Cardiac septum (tissue), 1 donor: ENCODE measurements around the gene CCDC92. TPM values are rescaled to one million over a fixed set of nuclear protein-coding genes. Genes with fewer than 3 reads are reported as not detected.

Experiments
- DNase-seq: peaks from one replicate; pipeline ENCODE4 v3.0.0-alpha.2; 2020; ENCODE audit warnings: low spot score
- intact Hi-C: fragments of 100-400 bp; cut with DNase I; formaldehyde crosslinking; loops from one replicate; pipeline ENCODE4 v1.14.0; 2022
- total RNA-seq: library from RNA; stranded (reverse); fragmentation: NEBNext Ultra II Directional; extraction: Animal tissue kit (Norgen Biotek cat#: 25700); gene quantifications from one replicate; pipeline ENCODE4 v1.2.1, GENCODE V29; 2021
- donor health status: DM: no; HTN: no; CAD: no.

The CCDC92 gene
- total RNA-seq, 1 donor from 2014 or later, result 48.3 TPM

- intact Hi-C loops, result no loop called here
- peak; percentile 56 for DNase-seq
Observed at GRCh38 chr12:123941624-123942237, 30.9 kb downstream of the CCDC92 start.

- DNase-seq, result no peak
- intact Hi-C loops, result no loop called here
Observed at GRCh38 chr12:123941000-123941399, 31.6 kb downstream of the CCDC92 start.

GRCh38 chr12:123940627-123940966 lies 32.0 kb downstream of the CCDC92 start:
- peak; percentile 35 for DNase-seq
- intact Hi-C loops, result no loop called here

GRCh38 chr12:123939716-123940626 lies 32.7 kb downstream of the CCDC92 start:
- peak; percentile 50 for DNase-seq
- intact Hi-C loops, result no loop called here

GRCh38 chr12:123938679-123939480 lies 33.8 kb downstream of the CCDC92 start:
- DNase-seq, result peak; percentile 35
- intact Hi-C loops, result no loop called here

GRCh38 chr12:123937707-123938591 lies 34.7 kb downstream of the CCDC92 start:
- no peak for DNase-seq
- intact Hi-C loops, result no loop called here

GRCh38 chr12:123936956-123937706 lies 35.5 kb downstream of the CCDC92 start:
- DNase-seq, result no peak
- intact Hi-C loops, result no loop called here

GRCh38 chr12:123936471-123936870 lies 36.2 kb downstream of the CCDC92 start:
- intact Hi-C loops, result no loop called here
- no peak for DNase-seq

- intact Hi-C loops, result no loop called here
- DNase-seq, result no peak
Observed at GRCh38 chr12:123935956-123936355, 36.7 kb downstream of the CCDC92 start.

GRCh38 chr12:123934829-123935228 lies 37.8 kb downstream of the CCDC92 start:
- intact Hi-C loops, result no loop called here
- no peak for DNase-seq

GRCh38 chr12:123934016-123934620 lies 38.5 kb downstream of the CCDC92 start:
- intact Hi-C loops, result no loop called here
- DNase-seq, result no peak

GRCh38 chr12:123933214-123933613 lies 39.4 kb downstream of the CCDC92 start:
- intact Hi-C loops, result no loop called here
- no peak for DNase-seq

GRCh38 chr12:123931686-123932321 lies 40.8 kb downstream of the CCDC92 start:
- no peak for DNase-seq
- intact Hi-C loops, result no loop called here

- no peak for DNase-seq
- intact Hi-C loops, result no loop called here
Observed at GRCh38 chr12:123929946-123930583, 42.6 kb downstream of the CCDC92 start.

- intact Hi-C loops, result no loop called here
- DNase-seq, result no peak
Observed at GRCh38 chr12:123928897-123929296, 43.7 kb downstream of the CCDC92 start.

- DNase-seq, result no peak
- intact Hi-C loops, result no loop called here
Observed at GRCh38 chr12:123928274-123928865, 44.3 kb downstream of the CCDC92 start.

GRCh38 chr12:123924539-123924938 lies 48.1 kb downstream of the CCDC92 start:
- no peak for DNase-seq
- intact Hi-C loops, result no loop called here
